GM21515 (cell line): ENCODE results near the gene ATG101.
A peak's percentile ranks its signal among the peaks of the same experiment; 100 is the strongest.

ENCODE experiments used
- ATAC-seq: cut with Tn5 transposase; IDR thresholded peaks from one replicate; pipeline ENCODE4 v1.9.1; 2021; ENCODE audit not compliant: unreplicated experiment

ATG101 gene

GRCh38 chr12:52057638-52058576, 11.9 kb upstream of the ATG101 start:
- ATAC-seq = no peak

GRCh38 chr12:52058631-52059361, 11.0 kb upstream of the ATG101 start:
- no peak for ATAC-seq

GRCh38 chr12:52059582-52060497, 9.9 kb upstream of the ATG101 start:
- ATAC-seq = no peak

- ATAC-seq = no peak
Measured at GRCh38 chr12:52060498-52061177, 9.1 kb upstream of the ATG101 start.

- no peak for ATAC-seq
Measured at GRCh38 chr12:52061470-52062166, 8.2 kb upstream of the ATG101 start.

GRCh38 chr12:52062167-52063081, 7.4 kb upstream of the ATG101 start:
- no peak for ATAC-seq

- no peak for ATAC-seq
Measured at GRCh38 chr12:52063082-52063924, 6.5 kb upstream of the ATG101 start.

GRCh38 chr12:52063981-52064649, 5.7 kb upstream of the ATG101 start:
- no peak for ATAC-seq

- no peak for ATAC-seq
Measured at GRCh38 chr12:52066346-52067080, 3.3 kb upstream of the ATG101 start.

GRCh38 chr12:52067081-52067374, 2.8 kb upstream of the ATG101 start:
- no peak for ATAC-seq

GRCh38 chr12:52070185-52070925, 577 bp downstream of the ATG101 start:
- ATAC-seq = peak; percentile 19

GRCh38 chr12:52073531-52074381, 4.0 kb downstream of the ATG101 start:
- no peak for ATAC-seq

- no peak for ATAC-seq
Measured at GRCh38 chr12:52074971-52075724, 5.4 kb downstream of the ATG101 start.

GRCh38 chr12:52076811-52077210, 7.0 kb downstream of the ATG101 start:
- no peak for ATAC-seq

GRCh38 chr12:52078276-52078675, 8.5 kb downstream of the ATG101 start:
- no peak for ATAC-seq
